Esophagus squamous epithelium (tissue), 4 donors: ENCODE data around the gene NCOA1.

Source experiments
- CTCF ChIP-seq, 6 experiments: fragments of 450-650 bp in 4 of 6; fragments of 200-600 bp in 2 of 6; sonication (generic) in 2 of 6; IDR thresholded peaks; one replicate each; pipeline ENCODE4 v1.5.1; 2016 to 2019; ENCODE audit warnings: antibody characterized with exemption in 6 of 6, mild to moderate bottlenecking in 4 of 6, moderate library complexity in 4 of 6
- POLR2A ChIP-seq, 4 donors: fragments of 450-650 bp; IDR thresholded peaks; one replicate each; pipeline ENCODE4 v1.6.1; 2017; ENCODE audit warnings: antibody characterized with exemption in 4 of 4, mild to moderate bottlenecking in 4 of 4, moderate library complexity in 3 of 4

GRCh38 chr2:24806661-24807036, 315.6 kb downstream of the NCOA1 start:
- TF ChIP-seq POLR2A (IDR thresholded peaks at IDR 0.05): no peak
- no peak for TF ChIP-seq CTCF (IDR thresholded peaks at IDR 0.05)
